ENCODE measurements around the gene ZNF276.

DNA sequence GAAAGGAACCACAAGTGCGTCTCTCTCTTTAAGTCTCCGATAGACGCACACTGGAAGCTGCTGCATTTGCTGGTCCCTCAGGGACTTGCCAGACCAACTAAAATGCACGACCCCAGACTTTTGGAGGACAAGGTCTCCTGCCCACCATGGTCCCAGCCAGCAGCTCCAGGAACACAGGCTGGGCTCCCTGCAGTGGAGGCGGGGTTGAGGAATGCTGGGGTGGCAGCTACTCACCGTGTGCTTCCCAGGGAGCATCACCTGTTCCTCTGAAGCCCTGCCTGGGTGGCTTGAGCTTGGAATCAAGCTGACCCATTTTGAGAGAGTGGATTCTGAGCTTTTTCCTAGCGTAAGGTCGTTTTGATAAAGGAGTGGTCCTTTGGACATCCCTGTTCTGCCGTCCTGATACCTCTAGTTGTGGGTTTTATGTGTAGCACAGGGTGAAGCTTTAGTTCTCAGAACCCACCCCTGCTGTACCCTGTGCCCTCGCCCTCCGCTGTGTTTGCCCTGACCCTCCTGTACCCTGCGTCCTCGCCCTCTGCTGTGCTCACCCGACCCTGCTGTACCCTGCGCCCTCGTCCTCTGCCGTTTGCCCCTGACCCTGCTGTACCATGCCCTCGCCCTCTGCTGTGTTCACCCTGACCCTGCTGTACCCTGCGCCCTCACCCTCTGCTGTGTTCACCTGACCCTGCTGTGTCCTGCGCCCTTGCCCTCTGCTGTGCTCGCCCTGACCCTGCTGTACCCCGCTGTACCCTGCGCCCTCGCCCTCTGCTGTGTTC lies 11.0 kb downstream of the ZNF276 start:
- TF ChIP-seq EP300 (IDR thresholded peaks at IDR 0.05) = no peak
- TF ChIP-seq, protein P1, sequence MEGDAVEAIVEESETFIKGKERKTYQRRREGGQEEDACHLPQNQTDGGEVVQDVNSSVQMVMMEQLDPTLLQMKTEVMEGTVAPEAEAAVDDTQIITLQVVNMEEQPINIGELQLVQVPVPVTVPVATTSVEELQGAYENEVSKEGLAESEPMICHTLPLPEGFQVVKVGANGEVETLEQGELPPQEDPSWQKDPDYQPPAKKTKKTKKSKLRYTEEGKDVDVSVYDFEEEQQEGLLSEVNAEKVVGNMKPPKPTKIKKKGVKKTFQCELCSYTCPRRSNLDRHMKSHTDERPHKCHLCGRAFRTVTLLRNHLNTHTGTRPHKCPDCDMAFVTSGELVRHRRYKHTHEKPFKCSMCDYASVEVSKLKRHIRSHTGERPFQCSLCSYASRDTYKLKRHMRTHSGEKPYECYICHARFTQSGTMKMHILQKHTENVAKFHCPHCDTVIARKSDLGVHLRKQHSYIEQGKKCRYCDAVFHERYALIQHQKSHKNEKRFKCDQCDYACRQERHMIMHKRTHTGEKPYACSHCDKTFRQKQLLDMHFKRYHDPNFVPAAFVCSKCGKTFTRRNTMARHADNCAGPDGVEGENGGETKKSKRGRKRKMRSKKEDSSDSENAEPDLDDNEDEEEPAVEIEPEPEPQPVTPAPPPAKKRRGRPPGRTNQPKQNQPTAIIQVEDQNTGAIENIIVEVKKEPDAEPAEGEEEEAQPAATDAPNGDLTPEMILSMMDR (IDR thresholded peaks at IDR 0.05) = no peak
- no peak for TF ChIP-seq POLR2A (IDR thresholded peaks at IDR 0.05)

Data from gastroesophageal sphincter (tissue), 3 donors.